Cardiac muscle cell (in vitro differentiated cells and primary cell): Measurements from ENCODE around the gene GALNT14. TPM values are rescaled to one million over a fixed set of nuclear protein-coding genes. Genes with fewer than 3 reads are reported as not detected.

Source experiments
- DNase-seq, 2 donors: peaks; one replicate each; pipeline versions ENCODE4 v3.0.0 to v3.0.0-alpha.2; 2010 to 2017; ENCODE audit warnings: low read depth in 1 of 2, low spot score in 1 of 2
- H3K27ac ChIP-seq: fragments of 200-600 bp; sonication (generic); 2 replicates; pipeline ENCODE4 v1.5.1; 2016
- H3K27me3 ChIP-seq: fragments of 200-600 bp; sonication (generic); 2 replicates; pipeline ENCODE4 v1.6.0; 2016; ENCODE audit warnings: control low read depth
- H3K36me3 ChIP-seq: fragments of 200-600 bp; sonication (generic); 2 replicates; pipeline ENCODE4 v1.5.1; 2016; ENCODE audit warnings: control low read depth
- H3K4me1 ChIP-seq: fragments of 200-600 bp; sonication (generic); 2 replicates; pipeline ENCODE4 v1.8.1; 2017; ENCODE audit warnings: low read depth, mild to moderate bottlenecking, mixed run types
- H3K4me3 ChIP-seq: fragments of 200-600 bp; sonication (generic); 2 replicates; pipeline ENCODE4 v1.5.1; 2016; ENCODE audit warnings: mild to moderate bottlenecking
- H3K9me3 ChIP-seq: fragments of 200-600 bp; sonication (generic); 2 replicates; pipeline ENCODE4 v1.5.1; 2017; ENCODE audit warnings: low read depth, mild to moderate bottlenecking, control low read depth
- polyA plus RNA-seq: library from polyadenylated mRNA; unstranded; fragments of >200 nt; fragmentation: Nextera tagmentation; extraction: Ambion mirVana; gene quantifications from 2 replicates; pipeline ENCODE4 v1.2.1, GENCODE V29; 2016
- total RNA-seq: library from RNA; depleted of rRNA; stranded (reverse); fragments of >200 nt; gene quantifications from 2 replicates; pipeline ENCODE4 v1.2.3, GENCODE V29; 2016
- TF ChIP-seq, protein P1 (sequence below): IDR thresholded peaks from 2 replicates; pipeline ENCODE4 v1.5.1; 2012; ENCODE audit warnings: low read depth, mild to moderate bottlenecking, low read length

Gene GALNT14
- total and polyA plus RNA-seq, 2 experiments from 2014 or later: 0.84 to 1.1 TPM

- H3K36me3 ChIP-seq: no peaks in the 10 kb centered on the region
- H3K27ac ChIP-seq: no peak overlapping the region
- H3K4me3 ChIP-seq: no peak overlapping the region
- H3K9me3 ChIP-seq: no peaks in the 10 kb centered on the region
- TF ChIP-seq, protein P1, sequence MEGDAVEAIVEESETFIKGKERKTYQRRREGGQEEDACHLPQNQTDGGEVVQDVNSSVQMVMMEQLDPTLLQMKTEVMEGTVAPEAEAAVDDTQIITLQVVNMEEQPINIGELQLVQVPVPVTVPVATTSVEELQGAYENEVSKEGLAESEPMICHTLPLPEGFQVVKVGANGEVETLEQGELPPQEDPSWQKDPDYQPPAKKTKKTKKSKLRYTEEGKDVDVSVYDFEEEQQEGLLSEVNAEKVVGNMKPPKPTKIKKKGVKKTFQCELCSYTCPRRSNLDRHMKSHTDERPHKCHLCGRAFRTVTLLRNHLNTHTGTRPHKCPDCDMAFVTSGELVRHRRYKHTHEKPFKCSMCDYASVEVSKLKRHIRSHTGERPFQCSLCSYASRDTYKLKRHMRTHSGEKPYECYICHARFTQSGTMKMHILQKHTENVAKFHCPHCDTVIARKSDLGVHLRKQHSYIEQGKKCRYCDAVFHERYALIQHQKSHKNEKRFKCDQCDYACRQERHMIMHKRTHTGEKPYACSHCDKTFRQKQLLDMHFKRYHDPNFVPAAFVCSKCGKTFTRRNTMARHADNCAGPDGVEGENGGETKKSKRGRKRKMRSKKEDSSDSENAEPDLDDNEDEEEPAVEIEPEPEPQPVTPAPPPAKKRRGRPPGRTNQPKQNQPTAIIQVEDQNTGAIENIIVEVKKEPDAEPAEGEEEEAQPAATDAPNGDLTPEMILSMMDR: no peak
- H3K27me3 ChIP-seq: no peaks in the 10 kb centered on the region
- no peak for DNase-seq
- no peaks in the 10 kb centered on the region for H3K4me1 ChIP-seq
These were observed 79.9 kb downstream of the GALNT14 start for GRCh38 chr2:31058096-31059035.

- no peaks in the 10 kb centered on the region for H3K9me3 ChIP-seq
- H3K27me3 ChIP-seq: no peaks in the 10 kb centered on the region
- no peak for DNase-seq
- no peak overlapping the region for H3K4me3 ChIP-seq
- TF ChIP-seq, protein P1: no peak
- H3K4me1 ChIP-seq: no peaks in the 10 kb centered on the region
- no peak overlapping the region for H3K27ac ChIP-seq
- H3K36me3 ChIP-seq: no peaks in the 10 kb centered on the region
These were observed 80.5 kb downstream of the GALNT14 start for GRCh38 chr2:31057691-31058090.

DNA sequence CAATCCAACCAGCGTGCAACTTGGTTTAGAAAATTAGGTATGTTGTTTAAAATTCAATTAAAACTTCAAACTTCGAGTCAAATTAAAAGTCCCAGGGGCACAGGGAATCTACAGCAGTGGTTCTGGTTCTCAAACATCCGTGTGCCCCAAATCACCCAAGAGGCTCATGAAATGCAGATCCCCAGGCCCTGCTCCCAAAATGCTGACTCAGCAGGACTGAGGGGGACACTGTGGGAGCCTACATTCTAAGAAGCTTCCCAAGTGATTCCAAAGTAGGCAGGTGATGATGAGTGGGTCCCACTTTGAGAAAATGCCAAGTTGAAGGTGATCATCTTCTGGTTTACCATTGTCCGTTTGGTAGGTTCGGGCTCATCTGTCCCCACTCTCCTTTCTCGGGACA lies 82.3 kb downstream of the GALNT14 start:
- Histone ChIP-seq H3K4me1 (no peaks in the 10 kb centered on the region), H3K27ac (no peak overlapping the region), H3K4me3 (no peak overlapping the region), H3K9me3 (no peaks in the 10 kb centered on the region), H3K27me3 (no peaks in the 10 kb centered on the region), H3K36me3 (no peaks in the 10 kb centered on the region)
- no peak for DNase-seq
- TF ChIP-seq, protein P1: no peak

GRCh38 chr2:31054842-31055388 lies 83.3 kb downstream of the GALNT14 start:
- Histone ChIP-seq H3K4me1 (no peaks in the 10 kb centered on the region), H3K27ac (no peak overlapping the region), H3K9me3 (no peaks in the 10 kb centered on the region), H3K27me3 (no peaks in the 10 kb centered on the region), H3K36me3 (no peaks in the 10 kb centered on the region), H3K4me3 (no peak overlapping the region)
- TF ChIP-seq, protein P1: no peak
- no peak for DNase-seq

- H3K27me3 ChIP-seq: no peaks in the 10 kb centered on the region
- TF ChIP-seq, protein P1: no peak
- H3K4me1 ChIP-seq: no peaks in the 10 kb centered on the region
- no peak for DNase-seq
- H3K36me3 ChIP-seq: no peaks in the 10 kb centered on the region
- H3K9me3 ChIP-seq: no peaks in the 10 kb centered on the region
- no peak overlapping the region for H3K4me3 ChIP-seq
- no peak overlapping the region for H3K27ac ChIP-seq
These were observed 84.1 kb downstream of the GALNT14 start for GRCh38 chr2:31053929-31054782.
